Naive thymus-derived CD8-positive, alpha-beta T cell (primary cell): ENCODE data around the gene PDE4D. TPM values are rescaled to one million over a fixed set of nuclear protein-coding genes. Genes with fewer than 3 reads are reported as not detected.

Experiments
- ATAC-seq, 2 donors: fragments of 150-1000 bp; cut with Tn5 transposase in 1 of 2; sonication (Bioruptor Pico), chemical (Tn5 transposase) in 1 of 2; 1 replicate in 1 of 2; 2 replicates in 1 of 2; pipeline ENCODE4 v1.10.0; 2021; ENCODE audit warnings: mild to moderate bottlenecking in 2 of 2, moderate library complexity in 2 of 2
- POLR2A ChIA-PET: fragments of 350-600 bp; sonication (Branson Sonifier 250); formaldehyde crosslinking; loops from one replicate; lab custom pipeline; 2021; ENCODE audit warnings: antibody characterized with exemption; lab: Charles Lee
- DNase-seq, 10 donors: peaks; one replicate each; pipeline versions ENCODE4 v3.0.0 to v3.0.0-alpha.2; 2020 to 2022
- H3K27ac Mint-ChIP-seq, 10 donors: one replicate each; pipeline ENCODE4 v1.8.0; 2020 to 2022; ENCODE audit warnings: mild to moderate bottlenecking in 10 of 10, mixed read lengths in 10 of 10, moderate library complexity in 4 of 10, inconsistent platforms in 1 of 10
- H3K27me3 Mint-ChIP-seq, 5 donors: one replicate each; pipeline ENCODE4 v1.8.0; 2021 to 2022; ENCODE audit warnings: mixed read lengths in 5 of 5
- H3K36me3 Mint-ChIP-seq, 3 donors: one replicate each; pipeline ENCODE4 v1.8.0; 2020 to 2022; ENCODE audit warnings: mixed read lengths in 3 of 3, mild to moderate bottlenecking in 2 of 3, inconsistent platforms in 1 of 3
- H3K4me1 Mint-ChIP-seq, 4 donors: one replicate each; pipeline ENCODE4 v1.8.0; 2021 to 2022; ENCODE audit warnings: mixed read lengths in 4 of 4
- H3K4me3 Mint-ChIP-seq, 10 donors: one replicate each; pipeline ENCODE4 v1.8.0; 2020 to 2022; ENCODE audit warnings: mild to moderate bottlenecking in 10 of 10, mixed read lengths in 10 of 10, moderate library complexity in 6 of 10, inconsistent platforms in 1 of 10
- H3K9me3 Mint-ChIP-seq, 9 donors: one replicate each; pipeline ENCODE4 v1.8.0; 2020 to 2022; ENCODE audit warnings: mixed read lengths in 9 of 9, mild to moderate bottlenecking in 3 of 9, inconsistent platforms in 1 of 9, moderate library complexity in 1 of 9
- polyA plus RNA-seq, 3 donors: library from polyadenylated mRNA; unstranded; fragments of 300-500 nt; fragmentation: Illumina TruSeq; gene quantifications; one replicate each; pipeline ENCODE4 v1.2.3, GENCODE V29; 2021
- total RNA-seq, 8 experiments: library from RNA in 2 of 8; stranded (reverse) in 2 of 8; gene quantifications; one replicate each; pipeline ENCODE4 v1.2.3 and lab custom pipeline; 2021 to 2026

Gene PDE4D
- total and polyA plus RNA-seq, 5 experiments from 2014 or later = 5.8 to 35.9 (median 8.8) TPM

DNA sequence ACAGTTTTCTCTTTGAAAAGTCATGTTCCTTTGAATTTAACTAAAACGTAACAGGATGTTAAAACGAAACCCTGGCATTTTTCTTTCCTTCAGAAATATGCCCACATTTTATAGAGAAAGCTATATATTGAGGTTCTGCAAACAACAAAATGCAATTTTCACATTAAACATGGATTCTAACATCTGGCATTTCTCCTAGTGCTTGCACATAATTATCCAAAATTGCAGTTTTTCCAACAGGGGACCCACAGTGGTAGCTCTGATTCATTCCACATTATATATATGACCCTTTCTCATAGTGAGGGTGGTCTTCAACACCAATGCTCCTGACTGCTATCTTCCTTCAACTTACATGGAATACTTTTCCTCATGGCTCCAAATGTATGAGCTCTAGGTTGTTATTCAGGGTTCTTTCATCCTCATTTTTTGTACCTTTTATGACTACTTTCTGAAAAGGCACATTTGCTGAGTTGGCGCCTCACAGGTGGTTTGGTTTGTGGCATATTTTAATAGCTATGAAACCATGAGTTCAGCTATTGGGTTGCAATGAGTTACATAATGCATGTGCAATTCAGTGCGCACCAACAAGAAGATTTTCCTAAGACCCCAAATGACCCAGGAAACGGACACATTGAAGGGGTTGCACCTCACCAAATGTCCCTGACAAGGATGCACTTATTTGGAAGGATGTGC lies 758.9 kb downstream of the PDE4D start:
- DNase-seq (no peak), ATAC-seq (no peak)
- Mint-ChIP-seq H3K27ac (peak overlapping the region in 2 of 10 donors; percentile 20 to 40), H3K4me1 (peaks cover 7 to 27% (median 24%) of the 10 kb centered on the region in 4 donors), H3K36me3 (no peaks in the 10 kb centered on the region), H3K9me3 (no peaks in the 10 kb centered on the region), H3K4me3 (no peak overlapping the region), H3K27me3 (no peaks in the 10 kb centered on the region)
- POLR2A ChIA-PET = interaction anchor here (3.4 kb wide), 1 partner anchor 96 kb away, joined by 13 read pairs; no protein-coding TSS in a partner anchor

DNA sequence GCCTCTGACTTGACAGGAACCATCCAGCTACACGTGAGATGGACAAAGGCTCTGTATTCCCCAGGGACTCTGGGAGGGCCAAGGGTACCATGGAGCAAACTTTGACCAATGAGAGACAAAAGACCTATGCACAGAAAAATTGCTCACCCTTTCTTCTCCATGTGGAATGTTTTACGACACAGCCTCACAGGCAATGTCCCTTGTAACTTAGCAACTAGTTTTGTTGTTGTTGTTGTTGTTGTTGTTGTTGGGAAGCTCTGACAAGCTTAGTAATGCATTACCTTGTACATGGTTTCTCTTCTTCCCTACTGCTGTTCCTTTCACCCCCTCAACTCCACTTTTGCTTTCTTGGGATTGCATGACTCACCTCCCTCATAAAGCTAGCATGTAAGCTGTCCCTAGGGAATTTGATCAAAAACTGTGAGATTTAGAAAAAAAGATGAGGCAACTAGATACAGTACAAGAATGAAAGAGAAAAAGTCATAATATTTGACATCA lies 759.7 kb downstream of the PDE4D start:
- no peak overlapping the region for H3K4me3 Mint-ChIP-seq
- POLR2A ChIA-PET = interaction anchor here (3.4 kb wide), 1 partner anchor 95 kb away, joined by 13 read pairs; no protein-coding TSS in a partner anchor
- no peak for ATAC-seq
- no peak for DNase-seq
- no peaks in the 10 kb centered on the region for H3K9me3 Mint-ChIP-seq
- peak overlapping the region in 4 of 10 donors; percentile 35 to 72 (median 64) for H3K27ac Mint-ChIP-seq
- no peaks in the 10 kb centered on the region for H3K27me3 Mint-ChIP-seq
- no peaks in the 10 kb centered on the region for H3K36me3 Mint-ChIP-seq
- H3K4me1 Mint-ChIP-seq = peaks cover 7 to 28% (median 25%) of the 10 kb centered on the region in 4 donors

DNA sequence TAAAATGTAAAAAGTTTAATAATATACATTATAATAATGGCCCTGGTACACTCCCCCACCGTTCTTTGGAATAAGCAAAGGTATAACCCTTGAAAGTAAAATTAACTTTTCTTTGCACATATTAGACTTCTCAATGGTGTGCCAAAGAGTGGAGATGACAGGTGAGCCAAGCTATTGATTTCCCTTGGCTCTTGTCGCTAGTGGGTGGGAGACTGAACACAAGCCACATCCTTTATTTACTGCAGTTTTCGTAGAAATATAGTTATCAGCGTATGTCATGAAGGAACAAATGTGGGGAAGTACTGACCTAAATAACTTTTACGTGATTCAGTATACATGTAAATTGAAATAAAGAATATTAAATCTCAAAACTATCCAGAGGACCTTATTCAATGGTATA lies 761.4 kb downstream of the PDE4D start:
- H3K27me3 Mint-ChIP-seq = no peaks in the 10 kb centered on the region
- H3K27ac Mint-ChIP-seq = peak overlapping the region in 5 of 10 donors; percentile 29 to 56 (median 38)
- no peaks in the 10 kb centered on the region for H3K9me3 Mint-ChIP-seq
- DNase-seq (peak in 2 of 10 donors; percentile 33 to 44), ATAC-seq (peak in 1 of 2 donors; percentile 4)
- H3K36me3 Mint-ChIP-seq = no peaks in the 10 kb centered on the region
- peaks cover 10 to 28% (median 27%) of the 10 kb centered on the region in 4 donors for H3K4me1 Mint-ChIP-seq
- peak overlapping the region in 6 of 10 donors; percentile 18 to 51 (median 37) for H3K4me3 Mint-ChIP-seq
- POLR2A ChIA-PET = interaction anchor here (3.4 kb wide), 1 partner anchor 93 kb away, joined by 13 read pairs; no protein-coding TSS in a partner anchor

DNA sequence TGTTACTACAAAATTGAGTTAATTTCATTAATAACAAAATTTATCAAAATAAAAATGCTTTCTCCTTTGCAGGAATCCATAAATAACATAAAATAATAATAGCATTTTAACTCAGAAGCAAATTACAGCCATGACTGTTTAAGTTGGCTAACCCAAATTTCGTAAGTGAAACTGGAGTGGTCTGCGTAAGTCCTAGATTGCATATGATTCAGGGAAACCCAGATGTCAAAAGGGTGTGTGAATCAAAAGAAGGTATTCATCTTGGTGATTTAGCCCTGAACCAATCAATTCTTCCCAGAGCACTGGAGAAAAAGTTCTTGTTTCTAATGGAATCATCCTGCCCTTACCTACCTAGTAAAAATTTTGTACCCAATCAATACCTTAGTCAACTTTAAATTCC lies 763.1 kb downstream of the PDE4D start:
- H3K27ac Mint-ChIP-seq = peak overlapping the region in 6 of 10 donors; percentile 17 to 73 (median 37)
- no peak for ATAC-seq
- H3K27me3 Mint-ChIP-seq = no peaks in the 10 kb centered on the region
- POLR2A ChIA-PET = interaction anchor here (4.4 kb wide), 1 partner anchor 90 kb away, joined by 104 read pairs; no protein-coding TSS in a partner anchor
- no peaks in the 10 kb centered on the region for H3K36me3 Mint-ChIP-seq
- DNase-seq = no peak
- no peaks in the 10 kb centered on the region for H3K9me3 Mint-ChIP-seq
- H3K4me3 Mint-ChIP-seq = no peak overlapping the region
- H3K4me1 Mint-ChIP-seq = peaks cover 13 to 28% (median 27%) of the 10 kb centered on the region in 4 donors

DNA sequence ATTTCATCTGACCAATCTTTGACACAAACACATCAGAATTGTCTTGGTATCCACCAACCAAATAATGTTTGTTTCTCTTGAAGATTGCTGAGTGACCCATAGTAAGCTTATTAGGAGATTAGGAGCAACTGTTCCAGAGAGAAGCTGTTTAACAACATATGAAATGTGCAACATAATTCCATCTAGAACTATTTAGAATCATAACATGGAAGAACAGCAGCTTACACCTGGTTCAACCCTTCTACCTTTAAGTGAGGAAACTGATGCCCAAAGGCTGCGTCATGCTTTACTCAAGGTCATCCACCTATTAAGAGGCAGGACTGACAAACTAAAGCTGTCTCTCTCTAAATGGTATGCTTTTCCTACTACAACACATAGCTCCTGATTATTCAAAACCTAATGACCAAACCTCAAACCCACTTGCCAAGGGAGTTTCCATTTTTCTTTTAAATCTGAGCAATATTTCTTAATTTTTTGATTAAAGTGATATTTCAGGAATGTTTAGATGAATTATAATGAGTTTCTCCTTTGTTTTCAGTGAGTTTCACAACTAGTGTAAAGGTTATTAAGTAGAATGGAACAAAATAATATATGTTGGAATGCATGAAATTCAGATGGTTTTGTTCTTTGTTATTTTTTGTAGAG lies 764.8 kb downstream of the PDE4D start:
- peaks cover 11 to 27% (median 20%) of the 10 kb centered on the region in 4 donors for H3K4me1 Mint-ChIP-seq
- peak overlapping the region in 1 of 10 donors; percentile 1 for H3K4me3 Mint-ChIP-seq
- no peaks in the 10 kb centered on the region for H3K36me3 Mint-ChIP-seq
- DNase-seq (no peak), ATAC-seq (no peak)
- H3K27me3 Mint-ChIP-seq = no peaks in the 10 kb centered on the region
- H3K27ac Mint-ChIP-seq = peak overlapping the region in 4 of 10 donors; percentile 13 to 80 (median 74)
- POLR2A ChIA-PET = interaction anchor here (0.8 to 4.4 kb wide), 4 partner anchors 17 to 93 kb away, joined by 3 to 104 read pairs (median 18); no protein-coding TSS in a partner anchor
- H3K9me3 Mint-ChIP-seq = no peaks in the 10 kb centered on the region

- H3K36me3 Mint-ChIP-seq = no peaks in the 10 kb centered on the region
These were observed 766.6 kb downstream of the PDE4D start for GRCh38 chr5:59126708-59127573.

GRCh38 chr5:59126016-59126707 lies 767.4 kb downstream of the PDE4D start:
- H3K27ac Mint-ChIP-seq = no peak overlapping the region
- DNase-seq = no peak
- POLR2A ChIA-PET = interaction anchor here (3.6 to 4.4 kb wide), 2 partner anchors 85 to 90 kb away, joined by 32 to 104 read pairs; no protein-coding TSS in a partner anchor

More at GRCh38 chr5:59126708-59127573, 766.6 kb downstream of the PDE4D start:
- H3K4me3 Mint-ChIP-seq = no peak overlapping the region
- POLR2A ChIA-PET = interaction anchor here (0.5 to 4.4 kb wide), 6 partner anchors 12 to 234 kb away, joined by 3 to 104 read pairs (median 4); no protein-coding TSS in a partner anchor
- peaks cover 7 to 14% (median 10%) of the 10 kb centered on the region in 4 donors for H3K4me1 Mint-ChIP-seq
- H3K27ac Mint-ChIP-seq = no peak overlapping the region
- H3K9me3 Mint-ChIP-seq = no peaks in the 10 kb centered on the region
- no peaks in the 10 kb centered on the region for H3K27me3 Mint-ChIP-seq
- peak in 3 of 10 donors; percentile 26 to 37 (median 29) for DNase-seq
- ATAC-seq = peak in 1 of 2 donors; percentile 7

GRCh38 chr5:59125011-59125961 lies 768.2 kb downstream of the PDE4D start:
- H3K9me3 Mint-ChIP-seq = no peaks in the 10 kb centered on the region
- POLR2A ChIA-PET = interaction anchor here (2.6 kb wide), 2 partner anchors 86 to 89 kb away, joined by 11 to 41 read pairs; no protein-coding TSS in a partner anchor
- no peak for DNase-seq
- H3K4me3 Mint-ChIP-seq = no peak overlapping the region
- ATAC-seq = no peak
- no peak overlapping the region for H3K27ac Mint-ChIP-seq
- peaks cover 0 to 10% (median 7%) of the 10 kb centered on the region in 4 donors for H3K4me1 Mint-ChIP-seq
- no peaks in the 10 kb centered on the region for H3K36me3 Mint-ChIP-seq
- no peaks in the 10 kb centered on the region for H3K27me3 Mint-ChIP-seq

More at GRCh38 chr5:59126016-59126707, 767.4 kb downstream of the PDE4D start:
- Mint-ChIP-seq H3K36me3 (no peaks in the 10 kb centered on the region), H3K4me3 (no peak overlapping the region), H3K4me1 (peaks cover 0 to 9% (median 8%) of the 10 kb centered on the region in 4 donors), H3K27me3 (no peaks in the 10 kb centered on the region), H3K9me3 (no peaks in the 10 kb centered on the region)
- no peak for ATAC-seq

DNA sequence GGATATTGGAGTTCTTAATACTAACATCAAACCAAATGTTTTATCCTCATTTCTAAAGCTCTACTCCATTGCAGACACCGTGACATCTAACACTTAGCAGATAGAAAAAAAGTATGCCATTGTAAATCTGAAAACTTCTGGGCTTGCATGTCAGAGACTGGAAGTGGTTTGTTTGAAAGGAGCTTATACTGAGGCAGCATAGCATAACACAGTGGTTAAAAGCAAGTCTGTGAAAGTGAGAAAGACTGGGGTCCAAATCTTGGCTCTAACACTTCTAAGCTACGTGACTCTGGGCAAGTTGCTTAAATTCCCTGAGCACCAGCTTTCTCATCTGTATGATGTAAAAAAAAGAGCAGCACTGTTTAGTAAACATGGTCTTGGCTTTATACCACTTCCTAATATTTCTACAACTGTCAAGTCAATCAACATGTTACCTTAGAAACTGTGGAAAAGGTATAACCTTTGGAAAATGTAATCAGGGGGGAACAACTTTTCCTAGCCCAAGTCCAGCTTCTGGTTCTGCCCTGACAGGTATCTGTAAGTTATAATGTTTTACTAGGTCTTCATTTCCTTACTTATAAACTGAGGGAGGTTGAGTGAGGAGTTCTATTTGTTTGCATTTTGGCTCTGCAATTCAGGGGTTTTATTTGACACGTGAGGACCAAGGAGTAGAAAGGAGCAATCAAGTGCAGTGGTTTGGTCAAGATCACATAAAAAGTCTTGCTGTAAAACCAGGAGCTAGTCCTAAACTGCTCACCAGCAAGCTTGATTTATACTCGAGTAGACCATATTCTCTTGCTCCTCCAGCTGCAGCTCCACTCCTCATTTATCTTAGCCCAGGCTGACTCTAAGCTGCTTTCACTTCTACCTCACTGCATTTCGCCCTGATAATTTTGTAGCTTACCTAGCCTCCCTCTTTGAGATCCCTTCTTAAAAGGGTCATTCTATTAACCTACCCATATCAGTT lies 769.6 kb downstream of the PDE4D start:
- Mint-ChIP-seq H3K27ac (no peak overlapping the region), H3K27me3 (no peaks in the 10 kb centered on the region), H3K4me1 (peaks cover 0 to 10% (median 5%) of the 10 kb centered on the region in 4 donors), H3K36me3 (no peaks in the 10 kb centered on the region), H3K9me3 (no peaks in the 10 kb centered on the region), H3K4me3 (no peak overlapping the region)
- ATAC-seq (peak; percentile 39 to 41), DNase-seq (peak in 6 of 10 donors; percentile 10 to 80 (median 58))
- POLR2A ChIA-PET = interaction anchor here (0.6 to 2.6 kb wide), 7 partner anchors 9 to 89 kb away, joined by 3 to 41 read pairs (median 4); no protein-coding TSS in a partner anchor
